Activated B cell treated with CpG ODN at 0.5 μM for 24 hours (primary cell): ENCODE measurements around the gene JAK1. TPM values are rescaled to one million over a fixed set of nuclear protein-coding genes. Genes with fewer than 3 reads are reported as not detected.

Source experiments
- ATAC-seq: fragments of 200-7000 bp; cut with Tn5 transposase; one replicate; pipeline ENCODE4 v1.10.0; 2021; ENCODE audit warnings: low read depth, mild to moderate bottlenecking, moderate library complexity
- CTCF ChIA-PET: fragments of 350-600 bp; sonication (Branson Sonifier 250); formaldehyde crosslinking; loops from one replicate; lab custom pipeline; 2021; ENCODE audit warnings: antibody characterized with exemption; lab: Charles Lee
- POLR2A ChIA-PET: fragments of 350-600 bp; sonication (Branson Sonifier 250); formaldehyde crosslinking; loops from one replicate; lab custom pipeline; 2021; ENCODE audit warnings: antibody characterized with exemption; lab: Charles Lee
- DNase-seq: peaks from one replicate; pipeline ENCODE4 v3.0.0; 2022
- H3K27ac Mint-ChIP-seq: one replicate; pipeline ENCODE4 v1.8.0; 2020; ENCODE audit warnings: mixed read lengths
- H3K27me3 Mint-ChIP-seq: one replicate; pipeline ENCODE4 v1.8.0; 2021; ENCODE audit warnings: mixed read lengths
- H3K36me3 Mint-ChIP-seq: one replicate; pipeline ENCODE4 v1.8.0; 2021; ENCODE audit warnings: low read depth, mixed read lengths
- H3K4me1 Mint-ChIP-seq: one replicate; pipeline ENCODE4 v1.8.0; 2021; ENCODE audit warnings: mixed read lengths
- H3K4me3 Mint-ChIP-seq: one replicate; pipeline ENCODE4 v1.8.0; 2020; ENCODE audit warnings: mild to moderate bottlenecking, mixed read lengths
- H3K9me3 Mint-ChIP-seq: one replicate; pipeline ENCODE4 v1.8.0; 2020; ENCODE audit warnings: mixed read lengths
- CTCF ChIP-seq: fragments of 200-600 bp; IDR thresholded peaks from one replicate; pipeline ENCODE4 v1.8.0; 2022; ENCODE audit warnings: antibody characterized with exemption, mild to moderate bottlenecking
- intact Hi-C: fragments of 100-400 bp; cut with micrococcal nuclease; formaldehyde crosslinking; loops from one replicate; pipeline ENCODE4 v1.15.1; 2024
- total RNA-seq: library from RNA; stranded (reverse); gene quantifications from 2 replicates; pipeline ENCODE4 v1.2.3, GENCODE V29; 2022

Gene JAK1
- 195 and 215 TPM in 2 replicates for total RNA-seq

GRCh38 chr1:64966158-64966971 is at the start of gene JAK1:
Gene JAK1, minus strand, starts transcription at chr1:64966549. Its CDS starts 80,285 bp downstream, at chr1:64886264.
- peak within 1 kb of the TSS; percentile 92 for H3K27ac Mint-ChIP-seq
- ChIA-PET POLR2A (interaction anchor here (0.5 to 3.1 kb wide), 21 partner anchors 10 to 1599 kb away, joined by 3 to 31 read pairs (median 5); partner anchors contain the start of gene ALG6), CTCF (interaction anchor here (0.8 to 1.2 kb wide), 2 partner anchors 102 to 142 kb away, joined by 3 to 4 read pairs; no protein-coding TSS in a partner anchor)
- peaks cover 9% of the 10 kb centered on the region for H3K36me3 Mint-ChIP-seq
- TF ChIP-seq CTCF, result no peak
- peak within 1 kb of the TSS; percentile 93 for H3K4me3 Mint-ChIP-seq
- intact Hi-C loops, result loop anchor here (1.0 to 10.0 kb wide), 9 partner anchors 10 to 1368 kb away; partner anchors contain the start of genes LEPR and LEPROT
- peak; percentile 84 for DNase-seq
- no peaks in the 10 kb centered on the region for H3K27me3 Mint-ChIP-seq
- no peaks in the 10 kb centered on the region for H3K9me3 Mint-ChIP-seq
- peaks cover 49% of the 10 kb centered on the region for H3K4me1 Mint-ChIP-seq
- peak; percentile 85 for ATAC-seq

GRCh38 chr1:65014321-65014720 is 48.0 kb upstream of the JAK1 start:
- H3K27me3 Mint-ChIP-seq, result no peaks in the 10 kb centered on the region
- TF ChIP-seq CTCF, result no peak
- ATAC-seq, result no peak
- H3K4me3 Mint-ChIP-seq, result no peak overlapping the region
- intact Hi-C loops, result no loop called here
- H3K27ac Mint-ChIP-seq, result no peak overlapping the region
- H3K4me1 Mint-ChIP-seq, result peaks cover 11% of the 10 kb centered on the region
- CTCF ChIA-PET, result no interaction called here
- H3K36me3 Mint-ChIP-seq, result no peaks in the 10 kb centered on the region
- H3K9me3 Mint-ChIP-seq, result no peaks in the 10 kb centered on the region
- POLR2A ChIA-PET, result no interaction called here
- DNase-seq, result no peak

GRCh38 chr1:65011983-65012382 is 45.6 kb upstream of the JAK1 start:
- ATAC-seq, result no peak
- no peaks in the 10 kb centered on the region for H3K9me3 Mint-ChIP-seq

GRCh38 chr1:65009724-65010420 is 43.5 kb upstream of the JAK1 start:
- CTCF ChIA-PET, result no interaction called here
- H3K36me3 Mint-ChIP-seq, result no peaks in the 10 kb centered on the region
- no peak for TF ChIP-seq CTCF
- intact Hi-C loops, result no loop called here
- H3K27me3 Mint-ChIP-seq, result no peaks in the 10 kb centered on the region
- ATAC-seq (no peak), DNase-seq (no peak)
- no peak overlapping the region for H3K27ac Mint-ChIP-seq
- H3K9me3 Mint-ChIP-seq, result no peaks in the 10 kb centered on the region
- H3K4me3 Mint-ChIP-seq, result no peak overlapping the region
- H3K4me1 Mint-ChIP-seq, result peaks cover 20% of the 10 kb centered on the region
- POLR2A ChIA-PET, result no interaction called here

More at GRCh38 chr1:65011983-65012382, 45.6 kb upstream of the JAK1 start:
- no peak overlapping the region for H3K4me3 Mint-ChIP-seq
- no peaks in the 10 kb centered on the region for H3K36me3 Mint-ChIP-seq
- intact Hi-C loops, result no loop called here
- CTCF ChIA-PET, result no interaction called here
- TF ChIP-seq CTCF, result no peak
- POLR2A ChIA-PET, result interaction anchor here (1.1 kb wide), 1 partner anchor 9 kb away, joined by 3 read pairs; no protein-coding TSS in a partner anchor
- H3K27me3 Mint-ChIP-seq, result no peaks in the 10 kb centered on the region
- H3K4me1 Mint-ChIP-seq, result peaks cover 20% of the 10 kb centered on the region
- no peak for DNase-seq
- H3K27ac Mint-ChIP-seq, result no peak overlapping the region

- Mint-ChIP-seq H3K27me3 (no peaks in the 10 kb centered on the region), H3K4me3 (no peak overlapping the region), H3K27ac (no peak overlapping the region), H3K9me3 (no peaks in the 10 kb centered on the region), H3K36me3 (no peaks in the 10 kb centered on the region), H3K4me1 (peaks cover 20% of the 10 kb centered on the region)
- DNase-seq, result no peak
- TF ChIP-seq CTCF, result no peak
- ATAC-seq, result peak; percentile 37
- ChIA-PET CTCF (no interaction called here), POLR2A (no interaction called here)
- intact Hi-C loops, result no loop called here
These were observed 42.8 kb upstream of the JAK1 start for GRCh38 chr1:65009176-65009575.
